ENCODE results near the gene FOXD3.

GRCh38 chr1:63322944-63323864 lies 837 bp downstream of the FOXD3 start:
- TF ChIP-seq CTCF (IDR thresholded peaks at IDR 0.05; ENCODE audit: poor library complexity) (no peak), EZH2 (IDR thresholded peaks at IDR 0.05; ENCODE audit: borderline replicate concordance) (peak; percentile 99), EZH2phosphoT487 (IDR thresholded peaks at IDR 0.05; ENCODE audit: low read depth, severe bottlenecking, unreplicated experiment) (peak; percentile 96)

Measured in hepatocyte (in vitro differentiated cells).